ENCODE measurements around the gene FBXO11. TPM values are rescaled to one million over a fixed set of nuclear protein-coding genes. Genes with fewer than 3 reads are reported as not detected.
"Not testable (repeated sequence)": the region's sequence is repeated elsewhere in the genome, so short reads cannot be mapped to it uniquely, and the experiment has no call there.

Gene FBXO11
- total RNA-seq, 4 donors from 2014 or later = 49.5 to 98.0 (median 68.8) TPM

DNA sequence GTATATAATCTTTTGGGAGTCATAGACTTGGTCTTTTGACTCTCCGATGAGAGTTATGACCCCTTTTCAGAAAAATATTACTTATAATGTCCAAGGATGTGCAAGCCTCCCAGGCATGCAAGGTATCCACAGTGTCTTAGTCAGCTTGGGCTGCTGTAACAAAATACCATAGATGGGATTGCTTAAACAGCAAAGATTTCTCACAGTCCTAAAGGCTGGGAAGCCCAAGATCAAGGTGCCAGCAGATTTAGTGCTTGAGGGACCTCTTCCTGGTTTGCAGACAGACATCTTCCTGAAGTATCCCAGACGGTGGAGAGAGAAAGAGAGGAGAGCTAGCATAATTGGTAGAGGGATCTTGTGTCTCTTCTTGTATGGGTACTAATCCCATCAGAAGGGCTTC, 35.6 kb upstream of the FBXO11 start:
- Histone ChIP-seq H3K4me3 (no peak overlapping the region), H3K4me1 (no peaks in the 10 kb centered on the region), H3K27ac (no peak overlapping the region), H3K9me3 (no peaks in the 10 kb centered on the region), H3K27me3 (no peaks in the 10 kb centered on the region), H3K36me3 (no peaks in the 10 kb centered on the region)
- DNase-seq (ENCODE audit: low spot score in 2 of 2) = no peak
- 84 to 92% methylated on average over 2 of the region's 2 CpGs for WGBS, 2 donors
- TF ChIP-seq, protein P1, sequence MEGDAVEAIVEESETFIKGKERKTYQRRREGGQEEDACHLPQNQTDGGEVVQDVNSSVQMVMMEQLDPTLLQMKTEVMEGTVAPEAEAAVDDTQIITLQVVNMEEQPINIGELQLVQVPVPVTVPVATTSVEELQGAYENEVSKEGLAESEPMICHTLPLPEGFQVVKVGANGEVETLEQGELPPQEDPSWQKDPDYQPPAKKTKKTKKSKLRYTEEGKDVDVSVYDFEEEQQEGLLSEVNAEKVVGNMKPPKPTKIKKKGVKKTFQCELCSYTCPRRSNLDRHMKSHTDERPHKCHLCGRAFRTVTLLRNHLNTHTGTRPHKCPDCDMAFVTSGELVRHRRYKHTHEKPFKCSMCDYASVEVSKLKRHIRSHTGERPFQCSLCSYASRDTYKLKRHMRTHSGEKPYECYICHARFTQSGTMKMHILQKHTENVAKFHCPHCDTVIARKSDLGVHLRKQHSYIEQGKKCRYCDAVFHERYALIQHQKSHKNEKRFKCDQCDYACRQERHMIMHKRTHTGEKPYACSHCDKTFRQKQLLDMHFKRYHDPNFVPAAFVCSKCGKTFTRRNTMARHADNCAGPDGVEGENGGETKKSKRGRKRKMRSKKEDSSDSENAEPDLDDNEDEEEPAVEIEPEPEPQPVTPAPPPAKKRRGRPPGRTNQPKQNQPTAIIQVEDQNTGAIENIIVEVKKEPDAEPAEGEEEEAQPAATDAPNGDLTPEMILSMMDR (IDR thresholded peaks at IDR 0.05) = no peak
- TF ChIP-seq EP300 (IDR thresholded peaks at IDR 0.05) = no peak
- TF ChIP-seq POLR2A (IDR thresholded peaks at IDR 0.05) = no peak

DNA sequence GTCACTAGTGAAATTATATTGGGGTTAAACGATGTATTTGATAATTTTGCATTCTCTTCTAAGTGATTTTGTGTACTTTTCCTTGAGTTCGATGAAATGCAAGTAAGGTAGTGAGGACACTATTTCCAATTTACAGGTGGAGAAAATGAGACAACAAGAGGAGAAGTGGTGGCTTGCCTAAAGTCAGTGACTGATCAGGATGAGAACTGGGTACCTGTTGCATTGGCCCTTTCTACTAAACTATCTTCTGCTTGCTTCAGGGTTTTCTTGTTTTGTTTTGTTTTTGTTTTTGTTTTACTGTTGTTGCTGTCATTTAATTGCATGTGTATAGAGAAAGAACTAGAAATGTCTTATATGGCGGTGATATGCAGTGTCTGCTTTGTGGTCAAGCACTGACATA, 31.4 kb upstream of the FBXO11 start:
- H3K4me1 ChIP-seq = no peaks in the 10 kb centered on the region
- H3K27ac ChIP-seq = no peak overlapping the region
- H3K36me3 ChIP-seq = no peaks in the 10 kb centered on the region
- WGBS, 2 donors = 93 to 98% methylated on average over 3 of the region's 3 CpGs
- no peak for TF ChIP-seq POLR2A (IDR thresholded peaks at IDR 0.05)
- no peak for TF ChIP-seq EP300 (IDR thresholded peaks at IDR 0.05)
- TF ChIP-seq, protein P1 (IDR thresholded peaks at IDR 0.05) = no peak
- no peaks in the 10 kb centered on the region for H3K9me3 ChIP-seq
- no peak overlapping the region for H3K4me3 ChIP-seq
- DNase-seq (ENCODE audit: low spot score in 2 of 2) = no peak
- no peaks in the 10 kb centered on the region for H3K27me3 ChIP-seq

DNA sequence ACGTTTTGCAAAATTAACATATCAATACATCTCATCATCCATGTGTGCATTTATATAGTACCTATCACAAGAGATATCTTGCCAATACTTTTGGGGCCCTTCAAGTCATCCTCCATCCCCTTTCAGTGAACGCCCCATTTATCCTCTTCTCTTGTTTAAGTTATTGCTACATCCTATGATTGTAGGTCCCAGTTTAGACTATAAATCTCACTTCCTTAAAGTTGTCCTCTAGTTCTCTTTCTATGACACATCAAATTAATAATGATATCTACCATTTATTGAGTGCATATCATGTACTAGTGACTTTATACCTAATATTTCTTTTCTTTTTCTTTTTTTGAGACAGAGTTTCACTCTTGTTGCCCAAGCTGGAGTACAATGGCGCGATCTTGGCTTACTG, 28.8 kb upstream of the FBXO11 start:
- H3K36me3 ChIP-seq = no peaks in the 10 kb centered on the region
- no peak overlapping the region for H3K27ac ChIP-seq
- H3K27me3 ChIP-seq = no peaks in the 10 kb centered on the region
- TF ChIP-seq EP300 (IDR thresholded peaks at IDR 0.05) (no peak), POLR2A (IDR thresholded peaks at IDR 0.05) (no peak)
- TF ChIP-seq, protein P1 (IDR thresholded peaks at IDR 0.05) = no peak
- WGBS, 2 donors = 79 to 80% methylated on average over 4 of the region's 4 CpGs
- DNase-seq (ENCODE audit: low spot score in 2 of 2) = no peak
- H3K4me3 ChIP-seq = no peak overlapping the region
- H3K9me3 ChIP-seq = no peaks in the 10 kb centered on the region
- no peaks in the 10 kb centered on the region for H3K4me1 ChIP-seq

DNA sequence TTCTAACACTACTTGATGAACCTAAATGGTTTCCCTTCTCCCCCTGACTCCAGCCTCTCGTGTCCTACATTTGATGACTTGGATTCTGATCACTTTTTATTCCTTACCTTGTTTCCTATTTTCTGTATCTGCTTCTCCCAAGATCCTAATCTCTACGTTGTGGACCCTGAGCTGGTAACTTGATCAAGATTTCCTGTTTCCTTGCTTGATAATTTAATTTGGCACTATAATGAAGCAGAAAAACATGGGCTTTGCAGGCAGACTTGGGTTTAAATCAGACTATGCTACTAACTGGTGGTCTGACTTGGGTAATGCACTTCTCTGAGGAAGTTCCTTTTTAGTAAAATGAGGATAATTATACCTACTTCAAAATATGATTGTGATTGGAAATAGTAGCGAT, 11.7 kb upstream of the FBXO11 start:
- Histone ChIP-seq H3K9me3 (no peaks in the 10 kb centered on the region), H3K27me3 (no peaks in the 10 kb centered on the region), H3K36me3 (no peaks in the 10 kb centered on the region), H3K27ac (no peak overlapping the region), H3K4me1 (no peaks in the 10 kb centered on the region), H3K4me3 (no peak overlapping the region)
- 85% methylated on average over 3 of the region's 3 CpGs for WGBS, 2 donors
- no peak for DNase-seq (ENCODE audit: low spot score in 2 of 2)
- TF ChIP-seq, protein P1 (IDR thresholded peaks at IDR 0.05) = no peak

DNA sequence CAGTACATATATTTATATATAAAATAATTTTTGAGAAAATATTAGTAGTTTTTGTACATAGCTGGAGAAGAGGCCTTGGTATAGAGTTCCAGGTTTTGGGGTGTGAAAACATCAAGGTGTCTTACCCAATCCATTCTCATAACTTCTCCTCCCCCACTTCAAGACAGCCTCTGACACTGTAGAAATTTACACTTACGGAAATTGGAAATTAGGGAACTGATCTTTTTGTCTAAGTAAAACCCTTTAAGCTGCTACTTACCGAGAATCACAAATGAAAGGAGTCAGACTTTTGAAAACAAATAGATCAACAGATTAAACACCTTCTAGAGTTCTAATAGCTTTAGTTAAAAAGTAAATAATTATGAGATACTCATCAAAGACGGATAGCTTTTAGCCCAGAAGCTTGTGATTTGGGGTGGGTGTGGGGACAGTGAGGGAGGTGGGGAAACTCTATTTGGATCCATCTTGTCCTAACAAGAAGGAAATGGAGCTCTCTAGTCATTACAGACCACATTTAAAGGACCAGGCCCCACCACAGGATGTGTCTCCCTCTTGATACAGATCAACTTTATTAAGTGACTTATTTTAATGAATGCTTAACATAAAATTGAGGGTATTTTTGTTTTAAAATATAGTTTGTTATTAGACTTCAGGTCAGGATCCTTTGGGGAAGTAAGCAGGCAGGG, 11.1 kb upstream of the FBXO11 start:
- Histone ChIP-seq H3K36me3 (no peaks in the 10 kb centered on the region), H3K4me3 (no peak overlapping the region), H3K27ac (no peak overlapping the region), H3K9me3 (no peaks in the 10 kb centered on the region), H3K27me3 (no peaks in the 10 kb centered on the region), H3K4me1 (no peaks in the 10 kb centered on the region)
- DNase-seq (ENCODE audit: low spot score in 2 of 2) = no peak
- 88 to 90% methylated on average over 3 of the region's 3 CpGs for WGBS, 2 donors
- no peak for TF ChIP-seq POLR2A (IDR thresholded peaks at IDR 0.05)

DNA sequence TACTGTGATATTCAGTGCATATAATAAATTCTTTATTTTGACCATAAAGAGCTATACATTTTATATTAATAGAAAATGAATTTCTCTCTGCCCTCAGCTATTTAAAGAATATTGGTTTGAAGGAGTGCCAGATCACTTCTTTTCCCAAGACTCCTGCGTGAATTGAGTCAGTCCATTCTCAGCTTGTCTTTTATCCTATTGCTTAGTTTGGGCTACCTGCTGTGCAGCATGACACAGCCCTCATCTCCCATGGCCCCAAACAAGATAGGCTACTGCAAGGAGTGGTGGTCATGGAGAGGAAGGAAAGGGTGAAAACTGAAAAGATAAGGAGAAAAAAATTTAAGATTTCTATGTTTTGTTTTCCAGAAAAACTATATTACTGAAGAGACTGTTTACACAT, 10.1 kb upstream of the FBXO11 start:
- Histone ChIP-seq H3K36me3 (no peaks in the 10 kb centered on the region), H3K4me3 (no peak overlapping the region), H3K27ac (no peak overlapping the region), H3K9me3 (no peaks in the 10 kb centered on the region), H3K27me3 (no peaks in the 10 kb centered on the region), H3K4me1 (no peaks in the 10 kb centered on the region)
- 41 to 87% methylated on average over 1 of the region's 1 CpG for WGBS, 2 donors
- no peak for DNase-seq (ENCODE audit: low spot score in 2 of 2)
- TF ChIP-seq EP300 (IDR thresholded peaks at IDR 0.05) (no peak), POLR2A (IDR thresholded peaks at IDR 0.05) (no peak)
- TF ChIP-seq, protein P1 (IDR thresholded peaks at IDR 0.05) = no peak

DNA sequence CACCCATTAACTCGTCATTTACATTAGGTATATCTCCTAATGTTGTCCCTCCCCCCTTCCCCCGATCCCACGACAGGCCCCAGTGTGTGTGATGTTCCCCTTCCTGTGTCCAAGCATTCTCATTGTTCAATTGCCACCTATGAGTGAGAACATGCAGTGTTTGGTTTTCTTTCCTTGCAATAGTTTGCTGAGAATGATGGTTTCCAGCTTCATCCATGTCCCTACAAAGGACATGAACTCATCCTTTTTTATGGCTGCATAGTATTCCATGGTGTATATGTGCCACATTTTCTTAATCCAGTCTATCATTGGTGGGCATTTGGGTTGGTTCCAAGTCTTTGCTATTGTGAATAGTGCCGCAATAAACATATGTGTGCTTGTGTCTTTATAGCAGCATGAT, 4.4 kb upstream of the FBXO11 start:
- WGBS, 2 donors = 97 to 99% methylated on average over 4 of the region's 4 CpGs

More for the DNA sequence above, 4.4 kb upstream of the FBXO11 start:
- not testable (repeated sequence) for H3K36me3 ChIP-seq; H3K27me3 ChIP-seq; H3K4me3 ChIP-seq; DNase-seq (ENCODE audit: low spot score in 2 of 2); H3K27ac ChIP-seq; H3K4me1 ChIP-seq; H3K9me3 ChIP-seq

Measured in tibial nerve (tissue), 4 donors.